PC-3 (cell line): Measurements from ENCODE around the gene NARS2.

Source experiments
- CTCF ChIP-seq: fragments of 300-600 bp; sonication (generic); conservative IDR thresholded peaks from 2 replicates; pipeline ENCODE4 v1.5.1; 2017; ENCODE audit warnings: antibody characterized with exemption, low read depth, mild to moderate bottlenecking, low read length
- EZH2 ChIP-seq: fragments of 300-600 bp; sonication (generic); IDR thresholded peaks from one replicate; pipeline ENCODE4 v1.6.1; 2017; ENCODE audit warnings: antibody characterized with exemption, mild to moderate bottlenecking, low read length; ENCODE audit not compliant: unreplicated experiment

- no peak for TF ChIP-seq CTCF
- TF ChIP-seq EZH2, result no peak
Measured at GRCh38 chr11:78392854-78393253, 181.8 kb downstream of the NARS2 start.
